ENCODE measurements around the gene RREB1.
"Not testable (repeated sequence)": the region's sequence is repeated elsewhere in the genome, so short reads cannot be mapped to it uniquely, and the experiment has no call there.

The RREB1 gene

GRCh38 chr6:7145585-7145884 lies 37.8 kb downstream of the RREB1 start:
- no peak for DNase-seq

GRCh38 chr6:7145885-7146828 lies 38.4 kb downstream of the RREB1 start:
- DNase-seq = no peak

GRCh38 chr6:7147051-7147671 lies 39.4 kb downstream of the RREB1 start:
- no peak for DNase-seq

- DNase-seq = peak in 1 of 2 donors; percentile 29
These were observed 40.5 kb downstream of the RREB1 start for GRCh38 chr6:7148100-7148822.

- no peak for DNase-seq
These were observed 42.8 kb downstream of the RREB1 start for GRCh38 chr6:7150381-7151064.

GRCh38 chr6:7151381-7151780 lies 43.6 kb downstream of the RREB1 start:
- DNase-seq = no peak

- no peak for DNase-seq
These were observed 44.7 kb downstream of the RREB1 start for GRCh38 chr6:7152462-7152861.

GRCh38 chr6:7153789-7154188 lies 46.0 kb downstream of the RREB1 start:
- DNase-seq = no peak

- no peak for DNase-seq
These were observed 46.8 kb downstream of the RREB1 start for GRCh38 chr6:7154341-7155139.

GRCh38 chr6:7155871-7156579 lies 48.3 kb downstream of the RREB1 start:
- no peak for DNase-seq

- DNase-seq = no peak
These were observed 49.0 kb downstream of the RREB1 start for GRCh38 chr6:7156643-7157278.

GRCh38 chr6:7157307-7157706 lies 49.5 kb downstream of the RREB1 start:
- DNase-seq = not testable (repeated sequence)

GRCh38 chr6:7157752-7158616 lies 50.2 kb downstream of the RREB1 start:
- no peak for DNase-seq

GRCh38 chr6:7159790-7160525 lies 52.2 kb downstream of the RREB1 start:
- no peak for DNase-seq

GRCh38 chr6:7161253-7161623 lies 53.5 kb downstream of the RREB1 start:
- no peak for DNase-seq

- DNase-seq = no peak
These were observed 54.1 kb downstream of the RREB1 start for GRCh38 chr6:7161845-7162244.

GRCh38 chr6:7163661-7164071 lies 55.9 kb downstream of the RREB1 start:
- no peak for DNase-seq

- DNase-seq = no peak
These were observed 56.8 kb downstream of the RREB1 start for GRCh38 chr6:7164536-7165001.

Data from stimulated activated CD4-positive, alpha-beta T cell treated with anti-CD3 and anti-CD28 coated beads, Interleukin-2, amount 100 ng/mL, for 24 hours (primary cell).